Subcutaneous adipose tissue (tissue), 4 donors: Measurements from ENCODE around the gene PCCB. TPM values are rescaled to one million over a fixed set of nuclear protein-coding genes. Genes with fewer than 3 reads are reported as not detected.

Source experiments
- CTCF ChIP-seq: fragments of 450-650 bp; IDR thresholded peaks from one replicate; pipeline ENCODE4 v1.5.1; 2016; ENCODE audit warnings: low read depth, mild to moderate bottlenecking, control low read depth, antibody characterized with exemption, moderate library complexity
- total RNA-seq, 4 donors: library from RNA; depleted of rRNA; stranded (reverse); fragments of >200 nt; gene quantifications; one replicate each; pipeline ENCODE4 v1.1.0, GENCODE V29; 2016

PCCB gene
- total RNA-seq, 4 donors from 2014 or later = 28.2 to 52.2 (median 29.2) TPM

GRCh38 chr3:136296960-136297359, 46.8 kb downstream of the PCCB start:
- TF ChIP-seq CTCF = no peak

- TF ChIP-seq CTCF = no peak
These were observed 47.7 kb downstream of the PCCB start for GRCh38 chr3:136297826-136298225.

GRCh38 chr3:136300444-136300843, 50.3 kb downstream of the PCCB start:
- TF ChIP-seq CTCF = no peak

GRCh38 chr3:136305879-136306278, 55.7 kb downstream of the PCCB start:
- no peak for TF ChIP-seq CTCF

GRCh38 chr3:136311261-136311660, 61.1 kb downstream of the PCCB start:
- TF ChIP-seq CTCF = no peak

- TF ChIP-seq CTCF = no peak
These were observed 61.8 kb downstream of the PCCB start for GRCh38 chr3:136311968-136312367.

- TF ChIP-seq CTCF = no peak
These were observed 76.2 kb downstream of the PCCB start for GRCh38 chr3:136326316-136326715.

- TF ChIP-seq CTCF = no peak
These were observed 77.5 kb downstream of the PCCB start for GRCh38 chr3:136327671-136328070.
